HepG2 (cell line): ENCODE data around the gene DQX1. TPM values are rescaled to one million over a fixed set of nuclear protein-coding genes. Genes with fewer than 3 reads are reported as not detected.
A peak's percentile ranks its signal among the peaks of the same experiment; 100 is the strongest.

ENCODE experiments used
- ATF7 ChIP-seq, 2 experiments: fragments of 450-650 bp in 1 of 2; sonication (generic) in 1 of 2; formaldehyde crosslinking in 1 of 2; IDR thresholded peaks; 2 replicates each; pipeline versions ENCODE4 v1.4.0 to v1.6.1; 2016 to 2020; ENCODE audit warnings: antibody characterized with exemption in 1 of 2, mild to moderate bottlenecking in 1 of 2, missing genetic modification reagents in 1 of 2
- BCL6 ChIP-seq: IDR thresholded peaks from 2 replicates; pipeline ENCODE4 v1.6.1; 2016; ENCODE audit warnings: missing genetic modification reagents, missing compliant biosample characterization
- ELF4 ChIP-seq: sonication (generic); formaldehyde crosslinking; IDR thresholded peaks from 2 replicates; pipeline ENCODE4 v1.5.0; 2020; ENCODE audit warnings: missing genetic modification reagents, mild to moderate bottlenecking, moderate library complexity, borderline replicate concordance
- HNRNPL ChIP-seq: fragments of 200-400 bp; formaldehyde crosslinking; IDR thresholded peaks from 2 replicates; pipeline ENCODE4 v1.6.1; 2017; ENCODE audit warnings: mild to moderate bottlenecking, low read depth, low read length
- MAFG ChIP-seq: sonication (generic); formaldehyde crosslinking; IDR thresholded peaks from 2 replicates; pipeline ENCODE4 v1.5.1; 2020; ENCODE audit warnings: mild to moderate bottlenecking, missing genetic modification reagents
- MXI1 ChIP-seq: IDR thresholded peaks from 3 replicates; pipeline ENCODE4 v1.6.1; 2012; ENCODE audit warnings: low read depth, low read length, inconsistent platforms, borderline replicate concordance
- NBN ChIP-seq: fragments of 450-650 bp; conservative IDR thresholded peaks from 2 replicates; pipeline ENCODE4 v1.6.1; 2017
- NCOA2 ChIP-seq: sonication (generic); formaldehyde crosslinking; IDR thresholded peaks from 2 replicates; pipeline ENCODE4 v1.8.0; 2022; ENCODE audit warnings: inconsistent platforms
- RAD21 ChIP-seq: fragments of 450-650 bp; formaldehyde crosslinking; IDR thresholded peaks from 2 replicates; pipeline ENCODE4 v1.5.0; 2020; ENCODE audit warnings: mild to moderate bottlenecking
- XBP1 ChIP-seq: sonication (generic); formaldehyde crosslinking; IDR thresholded peaks from 2 replicates; pipeline ENCODE4 v1.5.0; 2020; ENCODE audit warnings: missing genetic modification reagents
- ZFAT ChIP-seq: sonication (generic); formaldehyde crosslinking; conservative IDR thresholded peaks from 2 replicates; pipeline ENCODE4 v1.8.1; 2023; ENCODE audit warnings: missing genetic modification reagents, inconsistent platforms
- ZFY ChIP-seq: sonication (generic); formaldehyde crosslinking; IDR thresholded peaks from 2 replicates; pipeline ENCODE4 v1.4.0; 2020; ENCODE audit warnings: missing genetic modification reagents
- ZNF256 ChIP-seq: sonication (generic); formaldehyde crosslinking; conservative IDR thresholded peaks from 2 replicates; pipeline ENCODE4 v1.4.0; 2020; ENCODE audit warnings: missing genetic modification reagents
- ZNF446 ChIP-seq: sonication (generic); formaldehyde crosslinking; IDR thresholded peaks from 2 replicates; pipeline ENCODE4 v1.5.0; 2020; ENCODE audit warnings: mild to moderate bottlenecking, missing genetic modification reagents
- ZNF543 ChIP-seq: sonication (generic); formaldehyde crosslinking; IDR thresholded peaks from 2 replicates; pipeline ENCODE4 v1.4.0; 2020; ENCODE audit warnings: mild to moderate bottlenecking, missing genetic modification reagents
- ZNF720 ChIP-seq: sonication (generic); formaldehyde crosslinking; IDR thresholded peaks from 2 replicates; pipeline ENCODE4 v1.4.0; 2020; ENCODE audit warnings: missing genetic modification reagents
- polyA plus RNA-seq, 8 experiments: library from polyadenylated mRNA; depleted of rRNA in 3 of 8; stranded (reverse) in 7 of 8; unstranded in 1 of 8; fragments of >200 nt; fragmentation: Illumina TruSeq in 4 of 8; extraction: Trizol in 4 of 8; gene quantifications; 2 replicates each; pipeline versions ENCODE4 v1.2.1 to v1.2.3, GENCODE V29; 2011 to 2016; ENCODE audit warnings: low read depth in 4 of 8, missing spikeins in 1 of 8, mixed read lengths in 1 of 8; ENCODE audit not compliant: insufficient read depth in 1 of 8
- total RNA-seq, 5 experiments: library from RNA; depleted of rRNA; stranded (reverse); fragments of >200 nt; fragmentation: Illumina TruSeq; extraction: Trizol; gene quantifications; 2 replicates each; pipeline ENCODE4 v1.2.3, GENCODE V29; 2016; ENCODE audit warnings: low read depth in 1 of 5
- TF ChIP-seq, protein P1 (sequence below): sonication (generic); formaldehyde crosslinking; IDR thresholded peaks from 2 replicates; pipeline ENCODE4 v1.4.0; 2020; ENCODE audit warnings: missing genetic modification reagents, borderline replicate concordance
- TF ChIP-seq, protein P2 (sequence below): sonication (generic); formaldehyde crosslinking; IDR thresholded peaks from 2 replicates; pipeline ENCODE4 v1.9.0; 2021; ENCODE audit warnings: mild to moderate bottlenecking, missing genetic modification reagents
- TF ChIP-seq, protein P3 (sequence below): sonication (generic); formaldehyde crosslinking; IDR thresholded peaks from 2 replicates; pipeline ENCODE4 v1.5.0; 2020; ENCODE audit warnings: missing genetic modification reagents
- TF ChIP-seq, protein P4 (sequence below): sonication (generic); formaldehyde crosslinking; IDR thresholded peaks from 2 replicates; pipeline ENCODE4 v1.8.0; 2022; ENCODE audit warnings: mild to moderate bottlenecking, missing genetic modification reagents, moderate library complexity

DQX1 gene
- total and polyA plus RNA-seq, 2 of the 13 experiments (the other 11 are each of a cell fraction or from before 2014, with no cell fraction given), result 27.6 to 89.8 TPM

DNA sequence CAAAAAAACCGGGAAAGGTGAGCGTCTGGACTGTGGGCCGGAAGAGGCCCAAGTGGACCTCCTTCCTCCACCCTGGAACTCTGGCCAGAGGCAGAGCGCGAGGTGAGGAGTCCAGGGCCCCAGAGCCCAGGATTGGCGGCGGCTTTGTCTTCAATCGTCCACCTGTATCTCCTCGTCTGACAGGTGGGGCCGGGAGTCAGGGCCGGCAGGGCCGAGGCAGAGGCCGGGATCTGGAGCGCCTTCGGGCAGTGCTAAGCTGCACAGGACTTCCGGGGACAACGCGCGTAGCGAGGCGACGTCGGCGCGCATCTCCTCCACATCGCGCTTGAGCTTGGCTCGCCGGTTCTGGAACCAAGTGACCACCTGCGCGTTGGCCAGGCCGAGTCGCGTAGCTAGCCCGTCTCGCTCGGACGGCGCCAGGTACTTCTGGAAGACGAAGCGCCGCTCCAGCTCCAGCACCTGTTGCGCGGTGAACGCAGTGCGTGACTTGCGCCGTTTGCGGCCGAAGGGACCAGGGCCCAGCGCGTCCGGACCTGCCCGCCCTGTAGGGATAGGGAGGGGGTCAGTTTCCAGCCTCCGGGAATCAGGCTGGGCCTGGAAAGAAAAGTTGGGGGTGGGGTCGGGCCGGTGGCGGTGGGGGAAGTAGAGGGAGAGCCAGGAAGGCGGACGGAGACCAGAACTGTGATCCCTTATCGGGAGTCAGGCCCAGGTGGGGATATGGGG, 28.1 kb downstream of the DQX1 start (continued):
- TF ChIP-seq ZNF543, result 0 out of 2 replicates have a peak, but pooled peaks have one; percentile 17
- TF ChIP-seq XBP1 (CRISPR knock-in tag), result no peak
- no peak; the same call in 1 of the 2 replicates for TF ChIP-seq ZNF446 (CRISPR knock-in tag)
- TF ChIP-seq, protein P1, sequence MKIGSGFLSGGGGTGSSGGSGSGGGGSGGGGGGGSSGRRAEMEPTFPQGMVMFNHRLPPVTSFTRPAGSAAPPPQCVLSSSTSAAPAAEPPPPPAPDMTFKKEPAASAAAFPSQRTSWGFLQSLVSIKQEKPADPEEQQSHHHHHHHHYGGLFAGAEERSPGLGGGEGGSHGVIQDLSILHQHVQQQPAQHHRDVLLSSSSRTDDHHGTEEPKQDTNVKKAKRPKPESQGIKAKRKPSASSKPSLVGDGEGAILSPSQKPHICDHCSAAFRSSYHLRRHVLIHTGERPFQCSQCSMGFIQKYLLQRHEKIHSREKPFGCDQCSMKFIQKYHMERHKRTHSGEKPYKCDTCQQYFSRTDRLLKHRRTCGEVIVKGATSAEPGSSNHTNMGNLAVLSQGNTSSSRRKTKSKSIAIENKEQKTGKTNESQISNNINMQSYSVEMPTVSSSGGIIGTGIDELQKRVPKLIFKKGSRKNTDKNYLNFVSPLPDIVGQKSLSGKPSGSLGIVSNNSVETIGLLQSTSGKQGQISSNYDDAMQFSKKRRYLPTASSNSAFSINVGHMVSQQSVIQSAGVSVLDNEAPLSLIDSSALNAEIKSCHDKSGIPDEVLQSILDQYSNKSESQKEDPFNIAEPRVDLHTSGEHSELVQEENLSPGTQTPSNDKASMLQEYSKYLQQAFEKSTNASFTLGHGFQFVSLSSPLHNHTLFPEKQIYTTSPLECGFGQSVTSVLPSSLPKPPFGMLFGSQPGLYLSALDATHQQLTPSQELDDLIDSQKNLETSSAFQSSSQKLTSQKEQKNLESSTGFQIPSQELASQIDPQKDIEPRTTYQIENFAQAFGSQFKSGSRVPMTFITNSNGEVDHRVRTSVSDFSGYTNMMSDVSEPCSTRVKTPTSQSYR (CRISPR knock-in tag), result no peak
- no peak for TF ChIP-seq ATF7 (IDR thresholded peaks at IDR 0.05)
- no peak for TF ChIP-seq ATF7 (CRISPR knock-in tag; IDR thresholded peaks at IDR 0.05)
- no peak for TF ChIP-seq ZFAT (CRISPR knock-in tag)
- TF ChIP-seq, protein P2, sequence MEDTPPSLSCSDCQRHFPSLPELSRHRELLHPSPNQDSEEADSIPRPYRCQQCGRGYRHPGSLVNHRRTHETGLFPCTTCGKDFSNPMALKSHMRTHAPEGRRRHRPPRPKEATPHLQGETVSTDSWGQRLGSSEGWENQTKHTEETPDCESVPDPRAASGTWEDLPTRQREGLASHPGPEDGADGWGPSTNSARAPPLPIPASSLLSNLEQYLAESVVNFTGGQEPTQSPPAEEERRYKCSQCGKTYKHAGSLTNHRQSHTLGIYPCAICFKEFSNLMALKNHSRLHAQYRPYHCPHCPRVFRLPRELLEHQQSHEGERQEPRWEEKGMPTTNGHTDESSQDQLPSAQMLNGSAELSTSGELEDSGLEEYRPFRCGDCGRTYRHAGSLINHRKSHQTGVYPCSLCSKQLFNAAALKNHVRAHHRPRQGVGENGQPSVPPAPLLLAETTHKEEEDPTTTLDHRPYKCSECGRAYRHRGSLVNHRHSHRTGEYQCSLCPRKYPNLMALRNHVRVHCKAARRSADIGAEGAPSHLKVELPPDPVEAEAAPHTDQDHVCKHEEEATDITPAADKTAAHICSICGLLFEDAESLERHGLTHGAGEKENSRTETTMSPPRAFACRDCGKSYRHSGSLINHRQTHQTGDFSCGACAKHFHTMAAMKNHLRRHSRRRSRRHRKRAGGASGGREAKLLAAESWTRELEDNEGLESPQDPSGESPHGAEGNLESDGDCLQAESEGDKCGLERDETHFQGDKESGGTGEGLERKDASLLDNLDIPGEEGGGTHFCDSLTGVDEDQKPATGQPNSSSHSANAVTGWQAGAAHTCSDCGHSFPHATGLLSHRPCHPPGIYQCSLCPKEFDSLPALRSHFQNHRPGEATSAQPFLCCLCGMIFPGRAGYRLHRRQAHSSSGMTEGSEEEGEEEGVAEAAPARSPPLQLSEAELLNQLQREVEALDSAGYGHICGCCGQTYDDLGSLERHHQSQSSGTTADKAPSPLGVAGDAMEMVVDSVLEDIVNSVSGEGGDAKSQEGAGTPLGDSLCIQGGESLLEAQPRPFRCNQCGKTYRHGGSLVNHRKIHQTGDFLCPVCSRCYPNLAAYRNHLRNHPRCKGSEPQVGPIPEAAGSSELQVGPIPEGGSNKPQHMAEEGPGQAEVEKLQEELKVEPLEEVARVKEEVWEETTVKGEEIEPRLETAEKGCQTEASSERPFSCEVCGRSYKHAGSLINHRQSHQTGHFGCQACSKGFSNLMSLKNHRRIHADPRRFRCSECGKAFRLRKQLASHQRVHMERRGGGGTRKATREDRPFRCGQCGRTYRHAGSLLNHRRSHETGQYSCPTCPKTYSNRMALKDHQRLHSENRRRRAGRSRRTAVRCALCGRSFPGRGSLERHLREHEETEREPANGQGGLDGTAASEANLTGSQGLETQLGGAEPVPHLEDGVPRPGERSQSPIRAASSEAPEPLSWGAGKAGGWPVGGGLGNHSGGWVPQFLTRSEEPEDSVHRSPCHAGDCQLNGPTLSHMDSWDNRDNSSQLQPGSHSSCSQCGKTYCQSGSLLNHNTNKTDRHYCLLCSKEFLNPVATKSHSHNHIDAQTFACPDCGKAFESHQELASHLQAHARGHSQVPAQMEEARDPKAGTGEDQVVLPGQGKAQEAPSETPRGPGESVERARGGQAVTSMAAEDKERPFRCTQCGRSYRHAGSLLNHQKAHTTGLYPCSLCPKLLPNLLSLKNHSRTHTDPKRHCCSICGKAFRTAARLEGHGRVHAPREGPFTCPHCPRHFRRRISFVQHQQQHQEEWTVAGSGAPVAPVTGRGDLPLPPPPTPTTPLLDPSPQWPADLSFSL (CRISPR knock-in tag), result no peak
- TF ChIP-seq NBN, result no peak
- TF ChIP-seq NCOA2 (CRISPR knock-in tag), result no peak
- TF ChIP-seq, protein P3, sequence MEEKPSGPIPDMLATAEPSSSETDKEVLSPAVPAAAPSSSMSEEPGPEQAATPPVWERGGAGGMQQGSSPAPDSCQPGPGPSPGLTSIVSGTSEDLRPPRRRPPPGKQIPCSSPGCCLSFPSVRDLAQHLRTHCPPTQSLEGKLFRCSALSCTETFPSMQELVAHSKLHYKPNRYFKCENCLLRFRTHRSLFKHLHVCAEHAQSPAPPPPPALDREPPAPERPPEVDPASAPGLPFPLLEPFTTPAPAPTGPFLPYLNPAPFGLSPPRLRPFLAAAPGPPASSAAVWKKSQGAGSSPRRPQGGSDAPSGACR (CRISPR knock-in tag), result no peak
- TF ChIP-seq RAD21 (CRISPR knock-in tag), result no peak; the same call in 1 of the 2 replicates
- TF ChIP-seq, protein P4, sequence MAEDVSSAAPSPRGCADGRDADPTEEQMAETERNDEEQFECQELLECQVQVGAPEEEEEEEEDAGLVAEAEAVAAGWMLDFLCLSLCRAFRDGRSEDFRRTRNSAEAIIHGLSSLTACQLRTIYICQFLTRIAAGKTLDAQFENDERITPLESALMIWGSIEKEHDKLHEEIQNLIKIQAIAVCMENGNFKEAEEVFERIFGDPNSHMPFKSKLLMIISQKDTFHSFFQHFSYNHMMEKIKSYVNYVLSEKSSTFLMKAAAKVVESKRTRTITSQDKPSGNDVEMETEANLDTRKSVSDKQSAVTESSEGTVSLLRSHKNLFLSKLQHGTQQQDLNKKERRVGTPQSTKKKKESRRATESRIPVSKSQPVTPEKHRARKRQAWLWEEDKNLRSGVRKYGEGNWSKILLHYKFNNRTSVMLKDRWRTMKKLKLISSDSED, result no peak
- TF ChIP-seq ZFY (CRISPR knock-in tag), result peak; percentile 59; the same call in 1 of the 2 replicates
- no peak for TF ChIP-seq BCL6
- no peak for TF ChIP-seq MXI1
- no peak for TF ChIP-seq ELF4 (CRISPR knock-in tag)
- no peak for TF ChIP-seq ZNF256 (CRISPR knock-in tag)
- no peak for TF ChIP-seq HNRNPL
- TF ChIP-seq ZNF720 (CRISPR knock-in tag), result no peak
- TF ChIP-seq MAFG (CRISPR knock-in tag), result no peak
